T-helper 1 cell treated with Interleukin-12 subunit alpha and Interleukin-12 subunit beta and Interleukin-4 antibody, amounts not matched to agents 30 ng/mL and 1 ng/mL, for 36 hours (primary cell): ENCODE measurements around the gene IGF2. TPM values are rescaled to one million over a fixed set of nuclear protein-coding genes. Genes with fewer than 3 reads are reported as not detected.

Experiments
- intact Hi-C: fragments of 100-400 bp; cut with micrococcal nuclease; formaldehyde crosslinking; loops from one replicate; pipeline ENCODE4 v1.15.1; 2024
- total RNA-seq: library from RNA; stranded (reverse); gene quantifications from 2 replicates; pipeline ENCODE4 v1.2.3, GENCODE V29; 2022

The IGF2 gene
- total RNA-seq, 1 donor from 2014 or later = 0.17 TPM

- intact Hi-C loops = no loop called here
Measured at GRCh38 chr11:2137202-2138067, 1.8 kb downstream of the IGF2 start.

GRCh38 chr11:2136952-2137201 lies 2.3 kb downstream of the IGF2 start:
- intact Hi-C loops = no loop called here

DNA sequence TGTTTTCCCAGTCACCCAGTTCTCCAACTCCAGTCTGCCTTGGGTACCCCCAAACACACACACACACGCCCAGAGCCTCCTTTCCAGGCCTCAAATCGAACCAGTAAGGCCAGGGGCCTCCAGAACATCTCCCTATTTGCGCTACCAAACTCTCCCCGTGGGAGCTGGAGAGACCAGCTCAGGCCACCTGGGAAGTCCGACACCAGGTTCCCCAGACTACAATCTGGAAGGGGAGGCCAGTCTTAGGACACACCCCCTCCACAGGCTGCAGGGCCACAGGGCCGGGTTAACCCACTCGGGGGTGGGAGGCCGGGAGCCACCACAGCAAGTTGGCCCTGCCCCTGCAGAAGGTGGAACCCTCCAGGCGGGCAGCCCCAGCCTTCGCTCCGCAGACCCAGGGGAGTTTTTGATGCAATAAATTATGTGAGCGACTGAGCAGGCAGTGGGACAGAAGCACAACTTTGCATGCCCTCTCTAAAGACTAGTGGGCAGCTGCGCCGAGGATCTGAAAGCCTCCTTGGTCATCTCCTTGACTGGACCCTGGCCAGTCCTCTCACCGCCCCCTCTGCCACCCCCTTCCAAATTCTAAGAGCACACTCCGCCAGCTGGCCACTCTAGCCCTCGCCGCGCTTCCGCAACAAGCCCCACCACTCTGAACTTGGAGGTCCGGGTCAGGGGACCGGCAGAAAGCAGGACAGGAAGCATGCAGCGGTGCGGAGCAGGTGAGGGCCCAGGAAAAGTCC lies 2.8 kb downstream of the IGF2 start:
- intact Hi-C loops = no loop called here

- intact Hi-C loops = no loop called here
Measured at GRCh38 chr11:2135648-2136201, 3.5 kb downstream of the IGF2 start.

- intact Hi-C loops = no loop called here
Measured at GRCh38 chr11:2135018-2135569, 4.1 kb downstream of the IGF2 start.

- intact Hi-C loops = no loop called here
Measured at GRCh38 chr11:2134022-2135010, 4.9 kb downstream of the IGF2 start.

DNA sequence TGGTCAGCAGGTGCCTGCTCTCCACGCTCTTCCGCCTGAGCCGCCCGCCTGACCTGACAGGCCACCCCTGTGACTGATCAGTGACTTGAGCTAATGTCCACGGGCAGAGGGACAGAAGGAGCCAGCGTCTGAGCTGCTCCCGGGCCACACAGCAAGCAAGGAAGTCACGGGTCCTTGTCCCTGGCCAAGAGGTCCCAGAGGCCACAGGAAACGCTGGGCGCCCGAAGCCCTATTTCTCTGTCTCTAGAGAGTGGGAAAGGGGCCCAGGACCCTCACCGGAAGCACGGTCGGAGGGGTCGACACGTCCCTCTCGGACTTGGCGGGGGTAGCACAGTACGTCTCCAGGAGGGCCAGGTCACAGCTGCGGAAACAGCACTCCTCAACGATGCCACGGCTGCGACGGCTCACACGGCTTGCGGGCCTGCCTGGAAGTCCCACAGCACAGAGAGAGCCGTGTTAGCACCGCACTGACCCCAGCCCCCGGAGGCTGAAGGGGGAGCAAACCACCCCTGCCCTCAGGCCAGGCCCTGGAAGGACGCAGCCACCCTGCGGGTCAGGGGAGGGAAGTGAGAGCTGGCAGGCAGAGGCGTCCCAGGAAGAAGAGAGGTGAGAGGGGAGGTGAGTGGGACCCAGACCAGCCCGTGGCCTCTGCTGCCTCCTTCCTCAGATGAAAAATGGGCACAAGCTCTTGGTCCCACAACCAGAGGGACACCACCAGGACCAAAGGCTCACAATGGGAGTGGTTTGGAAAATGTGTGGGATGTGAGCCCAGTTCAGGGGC lies 5.8 kb downstream of the IGF2 start:
- intact Hi-C loops = no loop called here

- intact Hi-C loops = no loop called here
Measured at GRCh38 chr11:2132874-2133240, 6.3 kb downstream of the IGF2 start.

DNA sequence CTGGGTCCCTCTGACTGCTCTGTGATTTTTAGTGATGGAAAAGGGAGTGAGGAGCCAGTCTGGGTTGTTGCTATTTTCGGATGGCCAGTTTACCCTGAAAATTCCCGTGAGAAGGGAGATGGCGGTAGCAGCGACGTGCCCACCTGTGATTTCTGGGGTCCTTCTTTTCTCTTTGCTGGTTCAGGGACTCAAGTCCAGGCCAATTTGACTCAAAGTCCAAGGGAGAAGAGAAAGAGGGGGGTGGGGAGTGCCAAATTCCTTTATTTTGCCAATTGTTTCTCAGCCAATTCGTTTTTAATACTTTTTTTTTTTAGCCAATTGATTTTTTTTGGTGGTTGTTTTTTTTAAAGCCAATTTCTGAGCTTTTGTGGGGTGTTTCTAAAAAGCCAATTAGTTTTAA lies 6.9 kb downstream of the IGF2 start:
- intact Hi-C loops = no loop called here

DNA sequence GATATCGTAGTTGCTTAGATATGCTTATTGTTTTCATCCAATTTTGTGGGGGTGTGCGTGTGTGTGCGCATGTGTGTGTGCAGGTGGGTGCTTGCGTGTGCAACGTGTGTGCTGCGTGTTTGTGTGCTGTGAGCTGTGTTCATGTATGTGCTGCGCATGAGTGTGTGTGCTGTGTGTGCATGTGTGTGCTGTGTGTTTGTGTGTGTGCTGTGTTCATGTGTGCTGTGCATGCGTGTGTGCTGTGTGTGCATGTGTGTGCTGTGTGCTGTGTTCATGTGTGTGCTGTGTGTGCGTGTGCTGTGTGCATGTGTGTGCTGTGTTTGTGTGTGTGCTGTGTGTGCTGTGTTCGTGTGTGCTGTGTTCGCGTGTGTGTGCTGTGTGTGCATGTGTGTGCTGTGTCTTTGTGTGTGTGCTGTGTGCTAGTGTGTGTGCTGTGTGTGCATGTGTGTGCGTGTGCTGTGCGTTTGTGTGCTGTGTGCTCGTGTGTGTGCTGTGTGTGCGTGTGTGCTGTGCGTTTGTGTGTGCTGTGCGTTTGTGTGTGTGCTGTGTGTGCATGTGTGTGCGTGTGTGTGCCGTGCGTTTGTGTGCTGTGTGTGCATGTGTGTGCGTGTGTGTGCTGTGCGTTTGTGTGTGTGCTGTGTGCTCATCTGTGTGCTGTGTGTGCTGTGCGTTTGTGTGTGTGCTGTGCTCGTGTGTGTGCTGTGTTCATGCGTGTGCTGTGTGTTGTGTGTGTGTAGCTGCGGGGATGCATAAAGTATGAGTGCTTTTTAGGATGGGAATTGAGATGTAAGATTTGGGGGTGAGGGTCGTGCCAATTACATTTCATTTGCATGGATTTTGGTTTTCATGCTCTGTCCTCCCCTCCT lies 7.6 kb downstream of the IGF2 start:
- intact Hi-C loops = no loop called here

- intact Hi-C loops = no loop called here
Measured at GRCh38 chr11:2130881-2131352, 8.3 kb downstream of the IGF2 start.

DNA sequence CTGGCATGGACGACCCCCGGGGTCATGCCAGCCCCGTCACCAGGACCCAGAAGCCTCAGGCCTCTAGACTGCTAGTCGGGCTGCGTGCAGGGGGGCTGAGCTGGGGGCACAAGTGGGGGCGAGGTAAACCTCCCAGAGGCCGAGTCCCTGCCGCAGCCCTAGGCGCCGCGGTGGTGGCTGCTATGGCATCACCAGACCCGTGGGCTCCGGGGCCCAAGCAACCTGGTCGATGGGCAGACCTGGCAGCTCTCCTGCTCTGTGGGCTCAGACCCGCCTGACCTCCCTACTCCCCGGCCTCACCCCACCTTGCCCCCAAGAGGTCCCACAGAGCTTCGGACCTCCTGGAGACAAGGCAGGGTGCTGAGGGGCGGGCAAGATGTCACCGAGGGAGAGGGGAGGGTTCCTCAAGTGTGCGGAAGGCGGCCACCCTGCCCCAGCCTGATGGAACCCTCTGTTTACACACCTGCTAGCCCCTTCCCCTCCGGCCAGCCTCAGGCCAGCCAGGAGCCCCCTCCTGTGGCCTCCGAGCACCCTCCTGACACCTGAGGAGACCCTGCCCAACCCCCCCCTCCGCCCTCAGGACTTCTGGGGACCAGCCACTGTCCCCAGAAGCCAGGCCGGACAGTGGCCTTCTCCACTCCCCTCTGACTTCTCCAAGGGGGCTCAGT lies 9.4 kb downstream of the IGF2 start:
- intact Hi-C loops = no loop called here

- intact Hi-C loops = no loop called here
Measured at GRCh38 chr11:2129308-2129698, 9.9 kb downstream of the IGF2 start.

- intact Hi-C loops = no loop called here
Measured at GRCh38 chr11:2128511-2129307, 10.5 kb downstream of the IGF2 start.

GRCh38 chr11:2128130-2128510 lies 11.1 kb downstream of the IGF2 start:
- intact Hi-C loops = no loop called here

DNA sequence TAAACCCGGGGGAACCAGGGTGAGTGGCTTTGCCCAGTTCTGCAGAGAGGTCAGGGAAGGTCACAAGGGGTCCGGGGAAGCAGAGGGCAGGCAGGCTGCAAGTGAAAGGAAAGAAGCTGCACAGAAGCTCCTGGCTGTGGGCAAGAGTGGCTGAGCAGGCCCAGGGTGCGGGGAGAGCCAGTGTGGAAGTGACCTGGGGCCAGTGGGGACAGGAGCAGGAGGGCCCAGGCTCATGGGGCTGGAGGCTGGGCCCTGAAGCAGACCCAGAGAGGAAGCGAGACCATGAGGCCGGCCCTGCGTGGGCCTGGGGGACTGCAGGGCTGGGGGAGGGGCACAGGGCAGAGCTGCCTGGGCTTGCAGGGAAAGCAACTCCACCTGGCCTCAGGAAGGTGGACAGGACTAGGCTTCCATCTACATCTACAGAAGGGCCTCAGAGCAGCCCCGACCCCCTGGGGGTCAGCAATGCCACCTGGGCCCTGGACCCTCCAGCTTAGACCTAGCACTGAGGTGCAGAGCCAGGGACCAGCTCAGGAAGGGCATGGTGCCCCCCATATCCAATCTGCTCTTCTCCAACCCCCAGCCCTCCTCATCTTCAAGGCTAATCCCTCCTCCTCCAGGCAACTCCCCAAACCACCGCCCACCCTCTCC lies 11.6 kb downstream of the IGF2 start:
- intact Hi-C loops = no loop called here

- intact Hi-C loops = no loop called here
Measured at GRCh38 chr11:2126520-2127085, 12.6 kb downstream of the IGF2 start.
